Smooth muscle cell (in vitro differentiated cells): ENCODE measurements around the gene CTCF. TPM values are rescaled to one million over a fixed set of nuclear protein-coding genes. Genes with fewer than 3 reads are reported as not detected.
A peak's percentile ranks its signal among the peaks of the same experiment; 100 is the strongest.

Experiments used
- DNase-seq: peaks from one replicate; lab custom pipeline; 2025; ENCODE audit not compliant: unreplicated experiment; lab: John Stamatoyannopoulos, UW
- H2AFZ ChIP-seq: fragments of 200-600 bp; sonication (generic); 2 replicates; pipeline ENCODE4 v1.6.0; 2016; ENCODE audit warnings: antibody characterized with exemption, low read depth, mild to moderate bottlenecking
- H3F3A ChIP-seq: fragments of 200-600 bp; sonication (generic); 2 replicates; pipeline ENCODE4 v1.6.0; 2017; ENCODE audit warnings: antibody characterized with exemption, low read depth
- H3K27ac ChIP-seq: fragments of 200-600 bp; sonication (generic); 2 replicates; pipeline ENCODE4 v1.5.1; 2016; ENCODE audit warnings: low read depth, mild to moderate bottlenecking
- H3K27me3 ChIP-seq: fragments of 200-600 bp; sonication (generic); 2 replicates; pipeline ENCODE4 v1.6.1; 2016; ENCODE audit warnings: low read depth, mild to moderate bottlenecking
- H3K36me3 ChIP-seq: fragments of 200-600 bp; sonication (generic); 2 replicates; pipeline ENCODE4 v1.5.1; 2016; ENCODE audit warnings: low read depth
- H3K4me1 ChIP-seq: fragments of 200-600 bp; sonication (generic); 2 replicates; pipeline ENCODE4 v1.5.1; 2016; ENCODE audit warnings: low read depth
- H3K4me2 ChIP-seq: fragments of 200-600 bp; sonication (generic); 2 replicates; pipeline ENCODE4 v1.6.0; 2016; ENCODE audit warnings: mild to moderate bottlenecking
- H3K4me3 ChIP-seq: fragments of 200-600 bp; sonication (generic); 2 replicates; pipeline ENCODE4 v1.5.1; 2016; ENCODE audit warnings: mild to moderate bottlenecking
- H3K79me2 ChIP-seq: fragments of 200-600 bp; sonication (generic); 2 replicates; pipeline ENCODE4 v1.6.0; 2016; ENCODE audit warnings: low read depth, mild to moderate bottlenecking
- H3K9ac ChIP-seq: fragments of 200-600 bp; sonication (generic); 2 replicates; pipeline ENCODE4 v1.6.0; 2016; ENCODE audit warnings: low read depth
- H3K9me3 ChIP-seq: fragments of 200-600 bp; sonication (generic); replicated peaks from 2 replicates; pipeline ENCODE4 v1.5.1; 2016; ENCODE audit warnings: low read depth
- H4K20me1 ChIP-seq: fragments of 200-600 bp; sonication (generic); 2 replicates; pipeline ENCODE4 v1.6.0; 2016; ENCODE audit warnings: low read depth
- CTCF ChIP-seq: fragments of 200-600 bp; sonication (generic); IDR thresholded peaks from 2 replicates; pipeline ENCODE4 v1.5.1; 2017; ENCODE audit warnings: borderline replicate concordance, mild to moderate bottlenecking, antibody characterized with exemption; ENCODE audit not compliant: insufficient read depth, poor library complexity, severe bottlenecking
- WGBS: methylation state at CpG from one replicate; pipeline ENCODE4 v1.1.7; 2016; ENCODE audit warnings: low lambda C conversion rate; 5-methylcytosine and 5-hydroxymethylcytosine counted together
- polyA plus RNA-seq: library from polyadenylated mRNA; unstranded; fragments of >200 nt; fragmentation: Nextera tagmentation; extraction: Ambion mirVana; gene quantifications from 2 replicates; pipeline ENCODE4 v1.2.1, GENCODE V29; 2016
- total RNA-seq: library from RNA; depleted of rRNA; stranded (reverse); fragments of >200 nt; gene quantifications from 2 replicates; pipeline ENCODE4 v1.2.3, GENCODE V29; 2014

The CTCF gene
- total and polyA plus RNA-seq, 2 experiments from 2014 or later, result 28.4 to 32.4 TPM

- Histone ChIP-seq H3F3A (peaks cover 17% of the 10 kb centered on the region), H3K36me3 (no peaks in the 10 kb centered on the region), H4K20me1 (no peaks in the 10 kb centered on the region), H3K9me3 (no peaks in the 10 kb centered on the region), H3K4me1 (peaks cover 3% of the 10 kb centered on the region), H3K4me3 (no peak overlapping the region), H3K27ac (peak overlapping the region; percentile 34), H3K27me3 (no peaks in the 10 kb centered on the region), H3K79me2 (no peaks in the 10 kb centered on the region), H3K9ac (no peak overlapping the region), H3K4me2 (peak overlapping the region; percentile 73), H2AFZ (no peak overlapping the region)
- no peak for DNase-seq
- TF ChIP-seq CTCF, result no peak
- WGBS, result 59% methylated on average over 12 of the region's 12 CpGs
Measured at GRCh38 chr16:67516296-67517154, 45.8 kb upstream of the CTCF start.

- no peaks in the 10 kb centered on the region for H3K27me3 ChIP-seq
Measured at GRCh38 chr16:67517155-67517445, 45.2 kb upstream of the CTCF start.

GRCh38 chr16:67517661-67518423, 44.5 kb upstream of the CTCF start:
- Histone ChIP-seq H3K27ac (no peak overlapping the region), H3K79me2 (no peaks in the 10 kb centered on the region), H3K9me3 (no peaks in the 10 kb centered on the region), H3K4me1 (peaks cover 3% of the 10 kb centered on the region), H4K20me1 (no peaks in the 10 kb centered on the region), H2AFZ (no peak overlapping the region), H3K4me3 (no peak overlapping the region), H3K9ac (no peak overlapping the region), H3K36me3 (no peaks in the 10 kb centered on the region), H3K4me2 (no peak overlapping the region), H3F3A (peaks cover 17% of the 10 kb centered on the region), H3K27me3 (no peaks in the 10 kb centered on the region)
- 89% methylated on average over 11 of the region's 11 CpGs for WGBS
- no peak for TF ChIP-seq CTCF
- no peak for DNase-seq

More at GRCh38 chr16:67517155-67517445, 45.2 kb upstream of the CTCF start:
- Histone ChIP-seq H3K36me3 (no peaks in the 10 kb centered on the region), H3K9me3 (no peaks in the 10 kb centered on the region), H3K4me1 (peaks cover 3% of the 10 kb centered on the region), H3K9ac (no peak overlapping the region), H3K27ac (no peak overlapping the region), H3K4me2 (peak overlapping the region; percentile 73), H3F3A (peaks cover 17% of the 10 kb centered on the region), H4K20me1 (no peaks in the 10 kb centered on the region), H2AFZ (no peak overlapping the region), H3K4me3 (no peak overlapping the region), H3K79me2 (no peaks in the 10 kb centered on the region)
- TF ChIP-seq CTCF, result no peak
- 91% methylated on average over 3 of the region's 3 CpGs for WGBS
- no peak for DNase-seq
